Esophagus muscularis mucosa (tissue), 3 donors: ENCODE measurements around the gene ESYT2.

Experiments used
- CTCF ChIP-seq, 3 experiments: fragments of 200-600 bp in 2 of 3; fragments of 450-650 bp in 1 of 3; sonication (generic) in 2 of 3; IDR thresholded peaks; one replicate each; pipeline ENCODE4 v1.5.1; 2017 to 2019; ENCODE audit warnings: antibody characterized with exemption in 3 of 3, mild to moderate bottlenecking in 2 of 3, moderate library complexity in 1 of 3
- POLR2A ChIP-seq: fragments of 450-650 bp; IDR thresholded peaks from one replicate; pipeline ENCODE4 v1.6.1; 2017; ENCODE audit warnings: antibody characterized with exemption, moderate library complexity, mild to moderate bottlenecking, low read depth
- POLR2AphosphoS5 ChIP-seq, 2 donors: sonication (generic); formaldehyde crosslinking; IDR thresholded peaks; one replicate each; pipeline ENCODE4 v1.6.1; 2017; ENCODE audit warnings: antibody characterized with exemption in 2 of 2

- TF ChIP-seq CTCF (IDR thresholded peaks at IDR 0.05) (no peak), POLR2AphosphoS5 (IDR thresholded peaks at IDR 0.05) (no peak), POLR2A (no peak)
Observed at GRCh38 chr7:158754746-158755444, 74.4 kb downstream of the ESYT2 start.
